ENCODE measurements around the gene PKNOX1. TPM values are rescaled to one million over a fixed set of nuclear protein-coding genes. Genes with fewer than 3 reads are reported as not detected.

The PKNOX1 gene
- total RNA-seq, 1 experiment from 2014 or later, result 43.4 TPM

DNA sequence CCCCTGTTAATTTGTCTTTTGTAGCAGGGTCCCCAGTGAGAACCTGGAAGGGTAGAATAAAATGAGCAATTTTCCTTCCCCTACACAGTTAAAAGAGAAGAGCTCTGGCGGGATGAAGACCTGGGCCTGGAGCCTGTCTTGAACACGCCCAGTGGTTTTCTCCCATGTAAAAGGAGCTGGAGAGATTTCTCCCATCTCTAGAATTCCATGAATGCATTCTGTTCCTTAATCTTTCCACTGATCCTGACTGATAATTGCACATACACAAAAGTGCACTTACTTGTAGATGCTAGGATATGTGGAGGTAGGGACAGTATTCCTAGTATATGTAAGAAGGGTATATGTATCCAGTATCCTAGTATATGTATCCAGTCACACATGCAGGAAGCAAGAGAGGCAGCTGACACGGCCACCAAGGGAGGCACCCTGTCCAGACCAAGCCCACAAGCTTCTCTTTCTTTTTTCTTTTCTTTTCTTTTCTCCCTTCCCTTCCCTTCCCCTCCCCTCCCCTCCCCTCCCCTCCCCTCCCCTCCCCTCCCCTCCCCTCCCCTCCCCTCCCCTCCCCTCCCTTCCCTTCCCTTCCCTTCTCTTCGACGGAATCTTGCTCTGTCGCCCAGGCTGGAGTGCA is 11.9 kb upstream of the PKNOX1 start:
- H2AFZ ChIP-seq (ENCODE audit: low read length), result no peak overlapping the region
- H3K27ac ChIP-seq (ENCODE audit: insufficient read length, low read depth, low read length), result no peak overlapping the region
- Mint-ChIP-seq H3K27ac (peak overlapping the region; percentile 82 to 92 (median 85); a peak in 6 of 7 replicates), H3K9me3 (peaks cover 5% of the 10 kb centered on the region in 2 experiments; a peak in 3 of 5 replicates), H3K36me3 (ENCODE audit: insufficient read depth in 1 of 3, low read depth in 3 of 3) (peaks cover 0 to 8% (median 4%) of the 10 kb centered on the region in 3 experiments; a peak in 3 of 7 replicates), H3K4me1 (peaks cover 36 to 37% of the 10 kb centered on the region in 2 experiments), H3K4me3 (no peak overlapping the region), H3K27me3 (ENCODE audit: low read depth) (no peaks in the 10 kb centered on the region)
- no peaks in the 10 kb centered on the region for H3K79me2 ChIP-seq (ENCODE audit: insufficient read depth, low read length)
- no peaks in the 10 kb centered on the region for H3K23me2 ChIP-seq (ENCODE audit: insufficient read length, low read depth, low read length, poor library complexity, severe bottlenecking)
- H3K23ac ChIP-seq (ENCODE audit: insufficient read length, low read depth, low read length), result no peak overlapping the region
- no peak overlapping the region for H3K9ac ChIP-seq (ENCODE audit: extremely low read depth, insufficient read length, low read length)
- H3K56ac ChIP-seq (ENCODE audit: insufficient read length, low read depth, low read length), result no peak overlapping the region
- no peak overlapping the region for H2BK120ac ChIP-seq (ENCODE audit: low read depth, low read length, poor library complexity, severe bottlenecking)
- H3K4me1 ChIP-seq (ENCODE audit: insufficient read depth, low read length), result peaks cover 3% of the 10 kb centered on the region; the same call in 1 of the 2 replicates
- no peak overlapping the region for H2BK20ac ChIP-seq (ENCODE audit: low read depth, low read length, poor library complexity, severe bottlenecking)
- H3T11ph ChIP-seq (ENCODE audit: low read length), result no peak overlapping the region
- no peak overlapping the region for H2BK12ac ChIP-seq (ENCODE audit: insufficient read length, low read depth, low read length)
- no peak overlapping the region for H3K14ac ChIP-seq (ENCODE audit: insufficient read depth, low read length)
- no peaks in the 10 kb centered on the region for H3K27me3 ChIP-seq (ENCODE audit: insufficient read depth, low read length)
- H3K4me2 ChIP-seq (ENCODE audit: insufficient read depth, insufficient read length, low read length), result no peak overlapping the region
- no peak overlapping the region for H2BK15ac ChIP-seq (ENCODE audit: low read depth, low read length)
- no peak overlapping the region for H4K8ac ChIP-seq (replicated peaks; ENCODE audit: insufficient read length, low read depth, low read length)
- no peak overlapping the region for H3K4ac ChIP-seq (ENCODE audit: low read depth, low read length)
- no peaks in the 10 kb centered on the region for H3K79me1 ChIP-seq (ENCODE audit: insufficient read depth, low read depth, low read length, poor library complexity, severe bottlenecking)
- TF ChIP-seq, protein P1, sequence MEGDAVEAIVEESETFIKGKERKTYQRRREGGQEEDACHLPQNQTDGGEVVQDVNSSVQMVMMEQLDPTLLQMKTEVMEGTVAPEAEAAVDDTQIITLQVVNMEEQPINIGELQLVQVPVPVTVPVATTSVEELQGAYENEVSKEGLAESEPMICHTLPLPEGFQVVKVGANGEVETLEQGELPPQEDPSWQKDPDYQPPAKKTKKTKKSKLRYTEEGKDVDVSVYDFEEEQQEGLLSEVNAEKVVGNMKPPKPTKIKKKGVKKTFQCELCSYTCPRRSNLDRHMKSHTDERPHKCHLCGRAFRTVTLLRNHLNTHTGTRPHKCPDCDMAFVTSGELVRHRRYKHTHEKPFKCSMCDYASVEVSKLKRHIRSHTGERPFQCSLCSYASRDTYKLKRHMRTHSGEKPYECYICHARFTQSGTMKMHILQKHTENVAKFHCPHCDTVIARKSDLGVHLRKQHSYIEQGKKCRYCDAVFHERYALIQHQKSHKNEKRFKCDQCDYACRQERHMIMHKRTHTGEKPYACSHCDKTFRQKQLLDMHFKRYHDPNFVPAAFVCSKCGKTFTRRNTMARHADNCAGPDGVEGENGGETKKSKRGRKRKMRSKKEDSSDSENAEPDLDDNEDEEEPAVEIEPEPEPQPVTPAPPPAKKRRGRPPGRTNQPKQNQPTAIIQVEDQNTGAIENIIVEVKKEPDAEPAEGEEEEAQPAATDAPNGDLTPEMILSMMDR (conservative IDR thresholded peaks at IDR 0.05), result no peak
- no peak overlapping the region for H4K5ac ChIP-seq (ENCODE audit: insufficient read length, low read depth, low read length)
- H3K18ac ChIP-seq (ENCODE audit: insufficient read length, low read depth, low read length), result no peak overlapping the region
- no peaks in the 10 kb centered on the region for H3K9me3 ChIP-seq (ENCODE audit: control insufficient read depth, low read depth, low read length)
- H4K91ac ChIP-seq (ENCODE audit: insufficient read length, low read depth, low read length), result no peak overlapping the region
- WGBS (ENCODE audit: extremely low coverage, insufficient read length, low lambda C conversion rate), result no CpG with 5 or more reads among the region's 6 CpGs
- no peak overlapping the region for H2AK5ac ChIP-seq (ENCODE audit: insufficient read length, low read length)
- no peak overlapping the region for H2BK5ac ChIP-seq (ENCODE audit: insufficient read length, low read length)
- H4K20me1 ChIP-seq (ENCODE audit: control insufficient read depth, insufficient read depth, insufficient read length), result no peaks in the 10 kb centered on the region
- no peak for DNase-seq

Data from H9 (cell line).